SK-N-SH treated with all-trans-retinoic acid at 6 μM for 48 hours (cell line): ENCODE data around the gene FBXL13.

Experiments used
- ARNTL ChIP-seq: fragments of 450-650 bp; formaldehyde crosslinking; IDR thresholded peaks from 2 replicates; pipeline ENCODE4 v1.5.0; 2020; ENCODE audit warnings: low read depth, mild to moderate bottlenecking, moderate library complexity, borderline replicate concordance
- BACH2 ChIP-seq: fragments of 250-450 bp; sonication (Bioruptor Pico); IDR thresholded peaks from 2 replicates; pipeline ENCODE4 v1.9.0; 2021; ENCODE audit warnings: mild to moderate bottlenecking, borderline replicate concordance
- GLIS3 ChIP-seq: fragments of 250-450 bp; sonication (Bioruptor Pico); IDR thresholded peaks from 2 replicates; pipeline ENCODE4 v1.5.0; 2020; ENCODE audit warnings: mild to moderate bottlenecking, moderate library complexity
- PATZ1 ChIP-seq: fragments of 250-450 bp; sonication (Bioruptor Pico); IDR thresholded peaks from 2 replicates; pipeline ENCODE4 v1.8.0; 2020; ENCODE audit warnings: mild to moderate bottlenecking, moderate library complexity, borderline replicate concordance
- PPARA ChIP-seq: fragments of 250-450 bp; sonication (Bioruptor Pico); IDR thresholded peaks from 2 replicates; pipeline ENCODE4 v1.5.0; 2020; ENCODE audit warnings: mild to moderate bottlenecking, borderline replicate concordance
- RARB ChIP-seq: fragments of 250-450 bp; sonication (Bioruptor Pico); IDR thresholded peaks from 2 replicates; pipeline ENCODE4 v1.8.0; 2021; ENCODE audit warnings: mild to moderate bottlenecking, moderate library complexity
- TOX ChIP-seq: fragments of 250-450 bp; sonication (Bioruptor Pico); IDR thresholded peaks from 2 replicates; pipeline ENCODE4 v1.8.0; 2021; ENCODE audit warnings: mild to moderate bottlenecking, moderate library complexity, borderline replicate concordance
- ZFP3 ChIP-seq: fragments of 250-450 bp; sonication (Bioruptor Pico); IDR thresholded peaks from 2 replicates; pipeline ENCODE4 v1.5.0; 2020; ENCODE audit warnings: mild to moderate bottlenecking, moderate library complexity
- TF ChIP-seq, protein P1 (sequence below): fragments of 250-450 bp; sonication (Bioruptor Pico); IDR thresholded peaks from 2 replicates; pipeline ENCODE4 v1.5.1; 2020; ENCODE audit warnings: low read depth, mild to moderate bottlenecking, moderate library complexity
- TF ChIP-seq, protein P2 (sequence below): fragments of 250-450 bp; sonication (Bioruptor Pico); IDR thresholded peaks from 2 replicates; pipeline ENCODE4 v1.5.0; 2020; ENCODE audit warnings: mild to moderate bottlenecking, moderate library complexity

- TF ChIP-seq ARNTL (CRISPR knock-in tag) (no peak), RARB (CRISPR knock-in tag) (no peak), PATZ1 (CRISPR knock-in tag) (no peak), TOX (CRISPR knock-in tag) (no peak), GLIS3 (no peak), PPARA (no peak), ZFP3 (CRISPR knock-in tag) (no peak), BACH2 (CRISPR knock-in tag) (no peak)
- TF ChIP-seq, protein P1, sequence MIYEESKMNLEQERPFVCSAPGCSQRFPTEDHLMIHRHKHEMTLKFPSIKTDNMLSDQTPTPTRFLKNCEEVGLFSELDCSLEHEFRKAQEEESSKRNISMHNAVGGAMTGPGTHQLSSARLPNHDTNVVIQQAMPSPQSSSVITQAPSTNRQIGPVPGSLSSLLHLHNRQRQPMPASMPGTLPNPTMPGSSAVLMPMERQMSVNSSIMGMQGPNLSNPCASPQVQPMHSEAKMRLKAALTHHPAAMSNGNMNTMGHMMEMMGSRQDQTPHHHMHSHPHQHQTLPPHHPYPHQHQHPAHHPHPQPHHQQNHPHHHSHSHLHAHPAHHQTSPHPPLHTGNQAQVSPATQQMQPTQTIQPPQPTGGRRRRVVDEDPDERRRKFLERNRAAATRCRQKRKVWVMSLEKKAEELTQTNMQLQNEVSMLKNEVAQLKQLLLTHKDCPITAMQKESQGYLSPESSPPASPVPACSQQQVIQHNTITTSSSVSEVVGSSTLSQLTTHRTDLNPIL (CRISPR knock-in tag) = no peak
- TF ChIP-seq, protein P2, sequence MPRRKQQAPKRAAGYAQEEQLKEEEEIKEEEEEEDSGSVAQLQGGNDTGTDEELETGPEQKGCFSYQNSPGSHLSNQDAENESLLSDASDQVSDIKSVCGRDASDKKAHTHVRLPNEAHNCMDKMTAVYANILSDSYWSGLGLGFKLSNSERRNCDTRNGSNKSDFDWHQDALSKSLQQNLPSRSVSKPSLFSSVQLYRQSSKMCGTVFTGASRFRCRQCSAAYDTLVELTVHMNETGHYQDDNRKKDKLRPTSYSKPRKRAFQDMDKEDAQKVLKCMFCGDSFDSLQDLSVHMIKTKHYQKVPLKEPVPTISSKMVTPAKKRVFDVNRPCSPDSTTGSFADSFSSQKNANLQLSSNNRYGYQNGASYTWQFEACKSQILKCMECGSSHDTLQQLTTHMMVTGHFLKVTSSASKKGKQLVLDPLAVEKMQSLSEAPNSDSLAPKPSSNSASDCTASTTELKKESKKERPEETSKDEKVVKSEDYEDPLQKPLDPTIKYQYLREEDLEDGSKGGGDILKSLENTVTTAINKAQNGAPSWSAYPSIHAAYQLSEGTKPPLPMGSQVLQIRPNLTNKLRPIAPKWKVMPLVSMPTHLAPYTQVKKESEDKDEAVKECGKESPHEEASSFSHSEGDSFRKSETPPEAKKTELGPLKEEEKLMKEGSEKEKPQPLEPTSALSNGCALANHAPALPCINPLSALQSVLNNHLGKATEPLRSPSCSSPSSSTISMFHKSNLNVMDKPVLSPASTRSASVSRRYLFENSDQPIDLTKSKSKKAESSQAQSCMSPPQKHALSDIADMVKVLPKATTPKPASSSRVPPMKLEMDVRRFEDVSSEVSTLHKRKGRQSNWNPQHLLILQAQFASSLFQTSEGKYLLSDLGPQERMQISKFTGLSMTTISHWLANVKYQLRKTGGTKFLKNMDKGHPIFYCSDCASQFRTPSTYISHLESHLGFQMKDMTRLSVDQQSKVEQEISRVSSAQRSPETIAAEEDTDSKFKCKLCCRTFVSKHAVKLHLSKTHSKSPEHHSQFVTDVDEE (CRISPR knock-in tag) = no peak
Observed at GRCh38 chr7:103094102-103094501, 19.5 kb upstream of the FBXL13 start.
